ENCODE results near the gene COL4A6.

COL4A6 gene

DNA sequence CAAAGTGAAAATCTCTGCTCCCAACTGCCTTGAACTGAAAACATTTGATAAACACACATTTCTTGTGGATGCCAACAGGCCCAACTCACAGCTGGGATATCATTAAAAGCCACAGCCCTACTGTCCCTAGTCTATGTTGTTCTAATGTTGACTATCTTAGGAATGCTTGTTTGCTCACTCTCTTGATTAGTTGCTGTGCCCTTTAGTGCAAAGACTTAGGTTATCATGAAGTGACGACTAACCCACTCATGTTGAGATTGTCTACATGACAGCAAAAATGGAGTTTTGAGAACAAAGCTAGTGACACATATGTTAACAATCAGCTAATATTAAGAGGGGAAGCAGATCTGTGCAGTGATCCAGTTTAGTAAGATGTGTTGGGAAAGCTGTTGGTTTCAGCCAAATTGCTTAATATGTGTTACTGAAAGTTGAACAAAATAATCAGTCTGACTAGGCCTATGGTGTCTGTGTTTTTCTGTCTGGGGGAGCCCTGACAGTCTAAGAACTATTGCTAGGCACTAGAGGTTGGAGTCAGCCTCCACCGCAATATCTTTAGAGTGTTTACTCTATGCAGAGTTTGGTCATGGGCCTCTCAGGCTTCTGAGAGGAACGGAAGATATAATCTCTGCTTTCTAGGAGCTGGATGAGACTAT, 221.2 kb downstream of the COL4A6 start:
- no peak for DNase-seq (ENCODE audit: low read depth in 2 of 2)

DNA sequence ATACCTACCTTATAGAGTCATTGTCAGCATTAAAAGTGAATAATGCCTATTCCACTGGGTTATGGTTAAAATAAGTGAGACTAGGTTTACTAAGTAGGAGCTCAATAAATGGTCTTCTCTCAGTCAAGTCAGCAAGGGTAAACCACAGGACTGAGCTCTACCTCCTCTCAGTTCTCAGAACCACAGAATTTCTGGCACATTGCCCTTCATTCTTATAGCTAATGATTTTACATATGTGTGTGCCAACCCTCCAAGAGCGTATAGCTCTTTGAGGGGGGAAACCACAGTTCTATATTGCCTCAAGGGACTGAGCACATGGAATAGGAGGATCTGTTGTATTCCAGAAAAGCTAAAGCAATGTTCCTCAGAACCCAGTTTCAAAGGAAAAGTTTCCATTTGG, 221.8 kb downstream of the COL4A6 start:
- no peak for DNase-seq (ENCODE audit: low read depth in 2 of 2)

GRCh38 chrX:108211301-108211700, 226.9 kb downstream of the COL4A6 start:
- no peak for DNase-seq (ENCODE audit: low read depth in 2 of 2)

DNA sequence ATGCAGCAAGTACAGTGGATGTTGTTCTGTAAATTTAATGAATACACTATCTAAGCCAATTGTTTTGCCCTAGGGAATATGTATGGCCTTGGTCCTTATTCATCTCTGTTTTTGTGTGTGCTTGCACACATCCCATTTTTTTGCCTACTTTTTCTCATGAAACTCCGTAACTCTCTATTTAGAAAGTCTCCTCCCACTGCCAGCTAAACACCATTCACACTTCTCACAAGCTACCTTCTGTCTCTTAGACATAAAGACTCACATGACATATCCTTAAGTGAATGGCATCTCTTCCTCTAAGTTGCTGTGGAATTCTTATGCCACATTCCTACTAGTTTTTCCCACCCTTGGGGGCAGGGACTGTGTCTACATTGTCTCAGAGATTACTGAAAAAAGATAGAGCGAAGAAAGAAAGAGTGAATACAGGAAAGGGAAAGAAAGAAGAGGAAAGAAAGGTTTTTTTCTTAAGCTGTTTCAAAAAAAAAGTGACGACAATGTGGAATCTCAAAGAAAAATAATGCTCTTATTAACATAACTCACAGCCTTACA, 229.1 kb downstream of the COL4A6 start:
- no peak for DNase-seq (ENCODE audit: low read depth in 2 of 2)

DNA sequence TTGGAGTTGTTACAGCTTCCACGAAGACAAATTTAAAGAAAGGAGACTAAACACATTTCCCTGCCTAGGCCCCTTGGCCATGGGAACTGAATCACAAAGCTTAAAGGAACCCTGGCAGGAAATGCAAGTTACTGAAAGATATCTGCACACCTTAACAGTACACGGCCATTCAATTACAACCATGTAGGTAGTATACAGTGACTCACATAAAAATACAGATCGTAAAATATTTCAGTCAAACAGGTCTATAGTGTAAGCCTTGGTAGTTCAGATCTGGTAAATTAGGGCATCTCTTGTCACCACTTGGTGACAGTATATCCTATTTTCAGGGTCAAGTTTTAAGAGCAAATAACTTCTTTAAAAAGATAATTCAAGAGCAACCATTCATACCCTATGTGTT, 234.7 kb downstream of the COL4A6 start:
- no peak for DNase-seq (ENCODE audit: low read depth in 2 of 2)

DNA sequence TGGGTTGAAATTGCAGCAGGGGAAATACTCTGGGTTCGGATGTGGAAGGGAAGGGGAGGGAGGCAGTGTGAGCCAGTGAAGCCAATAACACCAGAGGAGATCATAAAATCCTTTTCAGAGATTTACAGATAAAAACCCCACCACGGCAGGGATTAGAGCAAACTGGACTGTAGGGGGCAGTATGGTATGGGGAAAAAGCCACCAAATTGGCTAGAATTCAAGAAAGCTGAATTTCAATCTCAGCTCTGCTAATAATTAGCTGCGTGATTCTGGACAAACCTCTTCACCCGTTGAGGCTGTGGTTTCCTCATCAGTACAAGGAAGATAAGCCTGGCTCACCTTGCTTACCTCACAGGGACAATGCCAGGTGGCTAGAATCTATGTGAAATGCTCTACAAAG, 238.5 kb downstream of the COL4A6 start:
- DNase-seq (ENCODE audit: low read depth in 2 of 2): no peak

DNA sequence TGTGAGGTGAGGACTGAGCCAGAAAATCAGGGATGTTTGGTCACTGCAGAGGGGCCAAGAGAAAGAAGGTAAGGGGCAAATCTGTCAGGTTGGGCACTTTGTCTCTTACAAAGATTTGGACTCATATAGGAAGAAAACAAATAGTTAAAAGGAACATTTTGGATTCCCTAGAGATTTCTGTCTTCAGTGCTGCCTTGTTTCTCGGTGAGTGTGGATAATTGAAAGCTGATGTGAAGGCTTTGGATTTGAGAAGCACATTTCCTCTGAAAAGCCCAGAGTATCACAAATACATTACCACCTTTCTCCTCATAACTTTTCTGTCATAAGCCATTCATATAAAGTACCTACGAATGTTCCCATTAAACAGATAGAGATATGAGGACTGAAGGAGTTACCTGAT, 239.2 kb downstream of the COL4A6 start:
- no peak for DNase-seq (ENCODE audit: low read depth in 2 of 2)

DNA sequence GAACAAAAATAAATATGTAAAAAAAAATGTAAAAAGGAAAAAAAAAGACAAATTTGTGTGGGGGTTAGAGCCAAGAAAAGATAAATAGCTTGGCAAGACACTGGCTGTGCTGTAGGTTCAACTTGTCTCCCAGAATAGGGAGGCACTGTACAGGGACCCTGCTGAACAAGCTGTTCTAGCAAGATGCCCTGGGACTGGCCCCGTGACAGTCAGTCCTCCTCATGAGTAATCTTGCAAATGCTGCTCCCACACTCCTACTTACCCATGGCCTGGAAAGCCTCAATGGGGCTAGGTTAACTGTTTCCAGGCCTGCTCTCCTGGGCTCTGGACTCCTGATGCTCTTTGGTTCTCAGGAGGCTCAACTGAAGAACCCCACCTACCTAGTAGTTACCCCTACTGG, 239.8 kb downstream of the COL4A6 start:
- no peak for DNase-seq (ENCODE audit: low read depth in 2 of 2)

GRCh38 chrX:108186811-108187210, 251.4 kb downstream of the COL4A6 start:
- DNase-seq (ENCODE audit: low read depth in 2 of 2): no peak

- DNase-seq (ENCODE audit: low read depth in 2 of 2): no peak
Observed at GRCh38 chrX:108178143-108178498, 260.1 kb downstream of the COL4A6 start.

GRCh38 chrX:108177351-108178142, 260.7 kb downstream of the COL4A6 start:
- DNase-seq (ENCODE audit: low read depth in 2 of 2): no peak

GRCh38 chrX:108173874-108174273, 264.3 kb downstream of the COL4A6 start:
- DNase-seq (ENCODE audit: low read depth in 2 of 2): no peak

- DNase-seq (ENCODE audit: low read depth in 2 of 2): no peak
Observed at GRCh38 chrX:108171671-108172070, 266.6 kb downstream of the COL4A6 start.

GRCh38 chrX:108169768-108170167, 268.5 kb downstream of the COL4A6 start:
- no peak for DNase-seq (ENCODE audit: low read depth in 2 of 2)

- DNase-seq (ENCODE audit: low read depth in 2 of 2): no peak
Observed at GRCh38 chrX:108168961-108169740, 269.1 kb downstream of the COL4A6 start.

DNA sequence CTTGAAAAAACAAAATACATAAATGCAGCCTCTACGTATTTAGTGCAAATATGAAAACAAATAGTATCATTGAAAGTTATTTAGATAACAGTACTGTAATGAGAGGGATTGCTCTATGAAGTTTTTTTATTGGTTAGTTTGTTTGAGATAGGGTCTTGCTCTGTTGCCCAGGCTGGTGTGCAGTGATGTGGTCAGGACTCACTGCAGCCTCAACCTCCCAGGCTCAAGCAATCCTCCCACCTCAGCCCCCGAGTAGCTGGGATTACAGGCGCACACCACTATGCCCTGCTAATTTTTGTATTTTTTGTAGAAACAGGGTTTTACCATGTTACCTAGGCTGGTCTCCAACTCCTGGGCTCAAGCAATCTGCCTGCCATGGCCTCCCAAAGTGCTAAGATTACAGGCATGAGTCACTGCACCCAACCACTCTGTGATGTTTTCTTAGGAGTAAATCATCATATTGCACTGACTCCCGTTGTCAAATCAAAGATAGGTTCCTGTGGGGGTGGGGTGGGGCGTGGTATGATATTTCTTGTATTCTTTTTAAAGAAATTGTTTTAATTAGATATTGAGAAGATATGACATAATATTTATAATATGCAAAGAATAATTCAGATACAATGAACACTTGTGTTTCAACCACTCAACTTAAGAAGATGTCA, 270.9 kb downstream of the COL4A6 start:
- no peak for DNase-seq (ENCODE audit: low read depth in 2 of 2)

DNA sequence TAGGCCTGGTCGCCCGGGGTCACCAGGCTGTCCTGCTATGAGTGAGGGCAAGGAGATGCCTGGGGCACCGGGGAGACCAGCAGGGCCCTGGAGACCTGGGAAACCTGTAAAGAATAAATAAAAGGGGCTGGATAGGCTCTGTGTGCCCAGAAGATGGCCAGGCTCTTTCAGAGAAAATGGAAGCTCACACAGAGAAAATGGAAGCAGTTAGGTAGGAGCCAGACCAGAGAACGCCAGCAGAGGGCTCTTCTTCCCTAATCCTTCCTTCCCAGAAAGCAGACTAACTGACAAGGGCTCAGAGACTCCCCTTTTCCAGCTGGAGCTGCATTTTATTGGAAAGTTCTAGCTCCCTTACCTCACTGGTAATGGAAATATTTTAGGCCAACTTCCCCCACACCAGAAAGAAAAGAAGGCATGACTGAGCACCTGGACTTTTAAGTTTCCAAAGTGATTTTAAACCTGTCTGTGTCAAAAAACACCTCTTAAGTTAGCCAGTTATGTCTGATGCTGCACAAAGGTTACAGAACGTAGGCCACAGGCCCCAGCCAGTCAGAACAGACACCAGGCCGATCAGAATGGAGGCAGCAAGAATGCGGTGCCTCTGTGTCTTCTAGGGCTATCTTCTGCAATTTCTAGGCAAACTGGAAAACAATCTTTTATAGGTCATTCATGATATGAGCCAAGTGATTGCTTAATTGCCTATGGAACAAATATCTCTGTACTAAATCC, 272.7 kb downstream of the COL4A6 start:
- no peak for DNase-seq (ENCODE audit: low read depth in 2 of 2)

DNA sequence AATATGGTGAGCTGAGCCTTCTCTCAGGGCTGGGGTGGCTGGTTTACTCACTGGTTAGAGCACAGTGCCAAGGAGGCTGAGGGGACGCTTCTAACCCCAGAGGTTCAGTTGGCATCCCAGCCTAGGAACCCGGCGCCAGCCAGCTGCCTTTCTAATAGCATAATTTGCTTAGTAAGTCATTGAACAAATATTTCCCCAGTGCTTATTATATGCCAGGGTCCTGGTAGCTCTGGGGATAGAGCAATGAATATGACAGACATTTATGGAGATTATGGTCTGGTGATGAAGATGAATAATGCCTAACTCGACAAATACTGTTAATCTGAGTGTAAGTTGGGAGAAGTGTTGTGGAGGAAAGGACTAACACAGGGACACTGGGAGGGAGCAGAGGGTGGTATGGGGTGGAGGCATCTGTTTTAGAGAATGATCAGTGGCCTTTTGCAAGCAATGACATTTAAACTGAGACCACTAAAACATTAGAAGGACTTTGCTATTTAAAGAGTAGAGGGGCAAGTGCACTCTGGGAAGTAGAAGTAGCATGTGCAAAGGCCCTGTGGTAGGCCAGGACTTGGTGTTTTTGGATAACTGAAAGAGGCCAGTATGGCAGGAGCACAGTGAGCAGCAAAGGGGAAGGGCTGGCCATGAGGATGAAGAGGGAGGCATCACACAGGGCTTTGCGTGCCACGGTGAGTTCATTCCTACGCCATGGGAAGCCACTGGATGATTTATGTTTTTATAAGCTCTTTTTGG, 274.7 kb downstream of the COL4A6 start:
- no peak for DNase-seq (ENCODE audit: low read depth in 2 of 2)

DNA sequence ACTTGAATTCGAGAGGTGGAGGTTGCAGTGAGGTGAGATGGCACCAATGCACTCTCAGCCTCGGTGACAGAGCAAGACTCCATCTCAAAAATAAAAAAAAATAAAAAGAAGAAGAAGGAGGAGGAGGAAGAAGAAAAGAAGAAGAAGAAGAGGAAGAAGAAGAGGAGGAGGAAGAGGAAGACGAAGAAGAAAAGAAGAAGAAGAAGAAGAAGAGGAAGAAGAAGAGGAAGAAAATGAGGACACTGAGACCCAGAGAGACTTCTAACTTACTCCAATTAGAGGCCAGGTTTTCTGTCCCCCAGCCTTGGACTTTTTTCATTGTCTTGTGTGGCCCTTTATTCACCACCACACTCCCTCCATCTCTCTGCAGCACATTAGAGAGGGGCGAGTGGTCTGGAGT, 276.0 kb downstream of the COL4A6 start:
- DNase-seq (ENCODE audit: low read depth in 2 of 2): no peak

GRCh38 chrX:108160309-108160708, 277.9 kb downstream of the COL4A6 start:
- DNase-seq (ENCODE audit: low read depth in 2 of 2): no peak
